Upper lobe of left lung (tissue), 4 donors: ENCODE results near the gene EYA3.

ENCODE experiments used
- EP300 ChIP-seq, 4 donors: sonication (generic); formaldehyde crosslinking; IDR thresholded peaks; one replicate each; pipeline ENCODE4 v1.5.1; 2017; ENCODE audit warnings: antibody characterized with exemption in 4 of 4, control low read depth in 2 of 4
- POLR2A ChIP-seq, 4 donors: fragments of 450-650 bp; IDR thresholded peaks; one replicate each; pipeline ENCODE4 v1.5.1; 2016 to 2017; ENCODE audit warnings: antibody characterized with exemption in 4 of 4, mild to moderate bottlenecking in 2 of 4
- POLR2AphosphoS5 ChIP-seq, 2 donors: sonication (generic); formaldehyde crosslinking; IDR thresholded peaks; one replicate each; pipeline ENCODE4 v1.5.1; 2017; ENCODE audit warnings: antibody characterized with exemption in 2 of 2
- TF ChIP-seq, protein P1 (sequence below), 6 experiments: fragments of 450-650 bp in 4 of 6; fragments of 200-600 bp in 2 of 6; sonication (generic) in 2 of 6; IDR thresholded peaks; one replicate each; pipeline ENCODE4 v1.5.1; 2016 to 2019; ENCODE audit warnings: antibody characterized with exemption in 6 of 6

DNA sequence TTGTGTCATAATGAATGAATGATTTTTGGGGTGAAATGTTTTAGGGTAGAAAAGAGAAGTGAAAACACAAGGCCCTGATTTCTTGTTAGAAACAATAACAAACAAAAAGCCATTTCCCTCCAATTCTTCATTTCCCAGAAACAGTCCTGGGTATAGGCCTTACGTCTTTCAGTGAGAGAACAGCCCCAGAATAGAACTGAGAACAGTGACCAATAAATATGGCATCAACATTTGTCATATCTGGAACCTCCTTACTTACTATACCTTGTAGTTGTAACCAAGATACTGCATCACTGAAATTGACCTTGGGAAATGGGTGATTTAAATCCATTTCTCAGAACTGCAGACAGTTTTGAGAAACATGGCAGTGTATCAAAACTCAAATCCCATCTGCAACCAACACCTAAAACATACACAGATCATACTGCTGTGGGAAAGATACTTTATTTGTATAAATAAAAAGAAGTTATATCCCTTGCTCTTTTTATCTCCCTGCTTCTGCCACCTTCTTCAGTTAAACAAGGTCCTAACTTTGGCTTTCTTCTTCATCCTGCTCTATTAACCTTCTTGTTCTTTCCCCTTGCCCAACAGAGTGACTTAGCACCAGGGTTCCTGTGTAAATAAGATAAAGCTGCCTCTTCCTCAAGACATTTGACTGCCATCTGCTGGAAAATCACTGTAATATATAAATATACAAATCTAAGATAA is 109.1 kb downstream of the EYA3 start:
- TF ChIP-seq, protein P1, sequence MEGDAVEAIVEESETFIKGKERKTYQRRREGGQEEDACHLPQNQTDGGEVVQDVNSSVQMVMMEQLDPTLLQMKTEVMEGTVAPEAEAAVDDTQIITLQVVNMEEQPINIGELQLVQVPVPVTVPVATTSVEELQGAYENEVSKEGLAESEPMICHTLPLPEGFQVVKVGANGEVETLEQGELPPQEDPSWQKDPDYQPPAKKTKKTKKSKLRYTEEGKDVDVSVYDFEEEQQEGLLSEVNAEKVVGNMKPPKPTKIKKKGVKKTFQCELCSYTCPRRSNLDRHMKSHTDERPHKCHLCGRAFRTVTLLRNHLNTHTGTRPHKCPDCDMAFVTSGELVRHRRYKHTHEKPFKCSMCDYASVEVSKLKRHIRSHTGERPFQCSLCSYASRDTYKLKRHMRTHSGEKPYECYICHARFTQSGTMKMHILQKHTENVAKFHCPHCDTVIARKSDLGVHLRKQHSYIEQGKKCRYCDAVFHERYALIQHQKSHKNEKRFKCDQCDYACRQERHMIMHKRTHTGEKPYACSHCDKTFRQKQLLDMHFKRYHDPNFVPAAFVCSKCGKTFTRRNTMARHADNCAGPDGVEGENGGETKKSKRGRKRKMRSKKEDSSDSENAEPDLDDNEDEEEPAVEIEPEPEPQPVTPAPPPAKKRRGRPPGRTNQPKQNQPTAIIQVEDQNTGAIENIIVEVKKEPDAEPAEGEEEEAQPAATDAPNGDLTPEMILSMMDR (IDR thresholded peaks at IDR 0.05) = peak in 5 of 6 experiments; percentile 31 to 68 (median 61)
- TF ChIP-seq EP300 (IDR thresholded peaks at IDR 0.05) (no peak), POLR2AphosphoS5 (IDR thresholded peaks at IDR 0.05) (no peak), POLR2A (IDR thresholded peaks at IDR 0.05) (no peak)
